ENCODE results near the gene GCLM. TPM values are rescaled to one million over a fixed set of nuclear protein-coding genes. Genes with fewer than 3 reads are reported as not detected.
"Not testable (repeated sequence)": the region's sequence is repeated elsewhere in the genome, so short reads cannot be mapped to it uniquely, and the experiment has no call there.

Gene GCLM
- total RNA-seq, 1 experiment from 2014 or later, result 34.4 TPM

DNA sequence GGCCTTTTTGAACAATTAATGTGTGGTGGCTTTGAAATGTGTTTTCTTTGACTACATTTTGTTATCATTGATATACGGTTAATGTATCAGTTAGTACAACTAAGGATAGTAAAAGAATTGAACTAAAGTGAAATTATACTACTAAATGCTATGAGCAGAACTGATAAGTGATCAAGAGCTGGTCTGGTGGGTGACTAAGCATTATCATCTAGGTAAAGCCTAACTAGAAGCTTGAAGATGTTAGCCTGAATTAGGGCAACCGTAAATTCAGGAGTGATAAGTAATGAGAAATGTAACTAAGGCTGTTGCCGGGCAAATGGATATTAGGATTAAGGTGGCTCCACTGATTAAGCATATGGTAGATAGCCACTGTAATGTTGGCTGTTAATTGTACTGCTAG is 16.0 kb upstream of the GCLM start:
- H3K27ac ChIP-seq (ENCODE audit: low read depth, low read length, poor library complexity, severe bottlenecking), result no peak overlapping the region
- CTCF ChIA-PET, result no interaction called here
- no TSS peak for BruUV-seq (replicated peaks)
- H3K27me3 ChIP-seq (replicated peaks; ENCODE audit: insufficient read depth, low read depth, low read length, poor library complexity), result no peaks in the 10 kb centered on the region
- H3K4me3 ChIP-seq (ENCODE audit: low read depth, low read length, poor library complexity, severe bottlenecking), result no peak overlapping the region
- no peaks in the 10 kb centered on the region for H3K4me1 ChIP-seq (ENCODE audit: insufficient read depth, low read length, poor library complexity, severe bottlenecking)
- no peak for TF ChIP-seq EZH2 (IDR thresholded peaks at IDR 0.05; ENCODE audit: borderline replicate concordance, low read depth, low read length, poor library complexity, severe bottlenecking)
- TF ChIP-seq, protein P1, sequence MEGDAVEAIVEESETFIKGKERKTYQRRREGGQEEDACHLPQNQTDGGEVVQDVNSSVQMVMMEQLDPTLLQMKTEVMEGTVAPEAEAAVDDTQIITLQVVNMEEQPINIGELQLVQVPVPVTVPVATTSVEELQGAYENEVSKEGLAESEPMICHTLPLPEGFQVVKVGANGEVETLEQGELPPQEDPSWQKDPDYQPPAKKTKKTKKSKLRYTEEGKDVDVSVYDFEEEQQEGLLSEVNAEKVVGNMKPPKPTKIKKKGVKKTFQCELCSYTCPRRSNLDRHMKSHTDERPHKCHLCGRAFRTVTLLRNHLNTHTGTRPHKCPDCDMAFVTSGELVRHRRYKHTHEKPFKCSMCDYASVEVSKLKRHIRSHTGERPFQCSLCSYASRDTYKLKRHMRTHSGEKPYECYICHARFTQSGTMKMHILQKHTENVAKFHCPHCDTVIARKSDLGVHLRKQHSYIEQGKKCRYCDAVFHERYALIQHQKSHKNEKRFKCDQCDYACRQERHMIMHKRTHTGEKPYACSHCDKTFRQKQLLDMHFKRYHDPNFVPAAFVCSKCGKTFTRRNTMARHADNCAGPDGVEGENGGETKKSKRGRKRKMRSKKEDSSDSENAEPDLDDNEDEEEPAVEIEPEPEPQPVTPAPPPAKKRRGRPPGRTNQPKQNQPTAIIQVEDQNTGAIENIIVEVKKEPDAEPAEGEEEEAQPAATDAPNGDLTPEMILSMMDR (conservative IDR thresholded peaks at IDR 0.05; ENCODE audit: low read depth, low read length), result no peak
- H3K9me3 ChIP-seq (ENCODE audit: low read depth, low read length, poor library complexity, severe bottlenecking), result no peaks in the 10 kb centered on the region
- no peaks in the 10 kb centered on the region for H3K36me3 ChIP-seq (ENCODE audit: insufficient read depth, low read length, poor library complexity, severe bottlenecking)
- no peak for DNase-seq (ENCODE audit: low spot score)
- intact Hi-C loops (cut with micrococcal nuclease; ENCODE audit: unreplicated experiment), result no loop called here
- POLR2A ChIA-PET (ENCODE audit: low non-redundant PET), result no interaction called here

DNA sequence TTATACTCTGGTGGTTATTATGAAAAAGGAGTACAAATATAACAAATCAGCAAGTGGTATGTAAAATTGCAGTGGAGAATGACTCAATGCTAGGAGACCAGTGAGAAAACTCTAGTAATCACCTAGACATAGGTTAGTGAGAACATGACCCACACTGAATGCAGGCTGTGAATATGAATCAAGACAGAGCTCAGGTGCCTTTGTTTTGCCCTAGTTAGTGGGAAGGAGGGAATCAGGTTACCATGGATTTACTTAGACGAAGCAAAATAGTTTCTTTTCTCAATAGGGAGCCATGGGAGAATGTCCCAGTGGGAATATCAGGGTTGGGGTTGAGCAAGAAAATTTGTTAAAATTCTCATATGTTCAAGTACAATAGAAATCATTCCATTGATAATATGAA is 10.6 kb upstream of the GCLM start:
- Histone ChIP-seq H3K27me3 (replicated peaks; ENCODE audit: insufficient read depth, low read depth, low read length, poor library complexity) (no peaks in the 10 kb centered on the region), H3K27ac (ENCODE audit: low read depth, low read length, poor library complexity, severe bottlenecking) (no peak overlapping the region), H3K4me1 (ENCODE audit: insufficient read depth, low read length, poor library complexity, severe bottlenecking) (no peaks in the 10 kb centered on the region), H3K4me3 (ENCODE audit: low read depth, low read length, poor library complexity, severe bottlenecking) (no peak overlapping the region), H3K36me3 (ENCODE audit: insufficient read depth, low read length, poor library complexity, severe bottlenecking) (no peaks in the 10 kb centered on the region), H3K9me3 (ENCODE audit: low read depth, low read length, poor library complexity, severe bottlenecking) (no peaks in the 10 kb centered on the region)
- TF ChIP-seq, protein P1 (conservative IDR thresholded peaks at IDR 0.05; ENCODE audit: low read depth, low read length), result no peak
- no peak for TF ChIP-seq EZH2 (IDR thresholded peaks at IDR 0.05; ENCODE audit: borderline replicate concordance, low read depth, low read length, poor library complexity, severe bottlenecking)
- POLR2A ChIA-PET (ENCODE audit: low non-redundant PET), result no interaction called here
- BruUV-seq (replicated peaks), result no TSS peak
- intact Hi-C loops (cut with micrococcal nuclease; ENCODE audit: unreplicated experiment), result no loop called here
- CTCF ChIA-PET, result no interaction called here
- no peak for DNase-seq (ENCODE audit: low spot score)

DNA sequence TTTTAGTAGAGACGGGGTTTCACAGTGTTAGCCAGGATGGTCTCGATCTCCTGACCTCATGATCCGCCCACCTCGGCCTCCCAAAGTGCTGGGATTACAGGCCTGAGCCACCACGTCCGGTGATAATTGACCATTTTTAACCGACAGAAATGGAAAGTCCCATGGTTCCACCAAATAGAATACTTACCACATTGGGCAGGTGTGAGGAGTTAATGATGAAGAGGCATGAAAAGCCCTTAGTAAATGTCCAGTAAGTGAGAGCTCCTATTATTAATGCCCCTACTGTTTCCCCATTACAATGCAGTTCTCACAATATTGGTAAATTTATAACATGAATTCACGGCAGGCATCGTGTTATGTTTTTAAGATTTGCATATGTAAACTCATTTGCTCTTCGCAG is 8.1 kb upstream of the GCLM start:
- POLR2A ChIA-PET (ENCODE audit: low non-redundant PET), result no interaction called here
- Histone ChIP-seq H3K4me3 (ENCODE audit: low read depth, low read length, poor library complexity, severe bottlenecking) (no peak overlapping the region), H3K27me3 (replicated peaks; ENCODE audit: insufficient read depth, low read depth, low read length, poor library complexity) (no peaks in the 10 kb centered on the region), H3K27ac (ENCODE audit: low read depth, low read length, poor library complexity, severe bottlenecking) (no peak overlapping the region), H3K36me3 (ENCODE audit: insufficient read depth, low read length, poor library complexity, severe bottlenecking) (no peaks in the 10 kb centered on the region), H3K9me3 (ENCODE audit: low read depth, low read length, poor library complexity, severe bottlenecking) (no peaks in the 10 kb centered on the region), H3K4me1 (ENCODE audit: insufficient read depth, low read length, poor library complexity, severe bottlenecking) (no peaks in the 10 kb centered on the region)
- DNase-seq (ENCODE audit: low spot score), result no peak
- no peak for TF ChIP-seq EZH2 (IDR thresholded peaks at IDR 0.05; ENCODE audit: borderline replicate concordance, low read depth, low read length, poor library complexity, severe bottlenecking)
- TF ChIP-seq, protein P1 (conservative IDR thresholded peaks at IDR 0.05; ENCODE audit: low read depth, low read length), result no peak
- CTCF ChIA-PET, result no interaction called here
- BruUV-seq (replicated peaks), result no TSS peak
- intact Hi-C loops (cut with micrococcal nuclease; ENCODE audit: unreplicated experiment), result no loop called here

DNA sequence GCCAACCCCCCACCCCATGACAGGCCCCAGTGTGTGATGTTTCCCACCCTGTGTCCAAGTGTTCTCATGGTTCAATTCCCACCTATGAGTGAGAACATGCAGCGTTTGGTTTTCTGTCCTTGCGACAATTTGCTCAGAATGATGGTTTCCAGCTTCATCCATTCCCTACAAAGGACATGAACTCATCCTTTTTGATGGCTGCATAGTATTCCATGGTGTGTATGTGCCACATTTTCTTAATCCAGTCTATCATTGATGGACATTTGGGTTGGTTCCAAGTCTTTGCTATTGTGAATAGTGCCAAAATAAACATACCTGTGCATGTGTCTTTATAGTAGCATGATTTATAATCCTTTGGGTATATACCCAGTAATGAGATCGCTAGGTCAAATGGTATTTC is 1.6 kb upstream of the GCLM start:
- H3K4me1 ChIP-seq (ENCODE audit: insufficient read depth, low read length, poor library complexity, severe bottlenecking), result peaks cover 22% of the 10 kb centered on the region
- H3K9me3 ChIP-seq (ENCODE audit: low read depth, low read length, poor library complexity, severe bottlenecking); H3K4me3 ChIP-seq (ENCODE audit: low read depth, low read length, poor library complexity, severe bottlenecking); POLR2A ChIA-PET (ENCODE audit: low non-redundant PET); H3K36me3 ChIP-seq (ENCODE audit: insufficient read depth, low read length, poor library complexity, severe bottlenecking); DNase-seq (ENCODE audit: low spot score); H3K27me3 ChIP-seq (replicated peaks; ENCODE audit: insufficient read depth, low read depth, low read length, poor library complexity); intact Hi-C loops (cut with micrococcal nuclease; ENCODE audit: unreplicated experiment); BruUV-seq (replicated peaks); H3K27ac ChIP-seq (ENCODE audit: low read depth, low read length, poor library complexity, severe bottlenecking): not testable (repeated sequence)
- CTCF ChIA-PET, result interaction anchor here (0.6 kb wide), 1 partner anchor 1108 kb away, joined by 4 read pairs; no protein-coding TSS in a partner anchor
